GM23338 (cell line): ENCODE results near the gene USP38. TPM values are rescaled to one million over a fixed set of nuclear protein-coding genes. Genes with fewer than 3 reads are reported as not detected.

Source experiments
- ATAC-seq: fragments of 200-7000 bp; cut with Tn5 transposase; 3 replicates; pipeline ENCODE4 v1.9.1; 2020
- DNase-seq: peaks from one replicate; pipeline ENCODE4 v3.0.0-alpha.2; 2015; ENCODE audit warnings: low spot score
- H2AFZ ChIP-seq: fragments of 200-600 bp; sonication (generic); 2 replicates; pipeline ENCODE4 v1.8.0; 2016; ENCODE audit warnings: antibody characterized with exemption, mild to moderate bottlenecking, moderate library complexity
- H3F3A ChIP-seq: fragments of 200-600 bp; sonication (generic); replicated peaks from 2 replicates; pipeline ENCODE4 v1.8.0; 2017; ENCODE audit warnings: antibody characterized with exemption, mixed run types, low read depth
- H3K27ac ChIP-seq: fragments of 200-600 bp; sonication (generic); 2 replicates; pipeline ENCODE4 v1.6.1; 2016; ENCODE audit warnings: low read depth
- H3K27me3 ChIP-seq: fragments of 200-600 bp; sonication (generic); 2 replicates; pipeline ENCODE4 v1.8.0; 2016; ENCODE audit warnings: mild to moderate bottlenecking, mixed run types, moderate library complexity; ENCODE audit not compliant: insufficient read depth
- H3K36me3 ChIP-seq: fragments of 200-600 bp; sonication (generic); 2 replicates; pipeline ENCODE4 v1.8.0; 2016; ENCODE audit warnings: mild to moderate bottlenecking; ENCODE audit not compliant: insufficient read depth
- H3K4me1 ChIP-seq: fragments of 200-600 bp; sonication (generic); 2 replicates; pipeline ENCODE4 v1.8.0; 2016; ENCODE audit warnings: mild to moderate bottlenecking, moderate library complexity; ENCODE audit not compliant: insufficient read depth
- H3K4me2 ChIP-seq: fragments of 200-600 bp; sonication (generic); 2 replicates; pipeline ENCODE4 v1.7.1; 2017; ENCODE audit warnings: mixed run types
- H3K4me3 ChIP-seq: fragments of 200-600 bp; sonication (generic); 2 replicates; pipeline ENCODE4 v1.6.1; 2016; ENCODE audit warnings: mixed run types
- H3K79me2 ChIP-seq: fragments of 200-600 bp; sonication (generic); replicated peaks from 2 replicates; pipeline ENCODE4 v1.8.0; 2017; ENCODE audit warnings: mild to moderate bottlenecking; ENCODE audit not compliant: insufficient read depth
- H3K9me2 ChIP-seq: fragments of 200-600 bp; sonication (generic); 2 replicates; pipeline ENCODE4 v1.8.0; 2017; ENCODE audit not compliant: insufficient read depth
- H4K20me1 ChIP-seq: fragments of 200-600 bp; sonication (generic); replicated peaks from 2 replicates; pipeline ENCODE4 v1.8.0; 2017; ENCODE audit warnings: mild to moderate bottlenecking; ENCODE audit not compliant: insufficient read depth
- H3K27ac Mint-ChIP-seq: 2 replicates; pipeline ENCODE4 v1.8.0; 2020; ENCODE audit warnings: inconsistent platforms, mild to moderate bottlenecking, moderate library complexity, mixed read lengths
- H3K27me3 Mint-ChIP-seq: 3 replicates; pipeline ENCODE4 v1.8.0; 2022; ENCODE audit warnings: low read depth, mild to moderate bottlenecking, moderate library complexity, mixed read lengths, inconsistent platforms; ENCODE audit not compliant: insufficient read depth, poor library complexity
- H3K36me3 Mint-ChIP-seq: 3 replicates; pipeline ENCODE4 v1.8.0; 2021; ENCODE audit warnings: low read depth, mild to moderate bottlenecking, inconsistent platforms, moderate library complexity, mixed read lengths
- H3K4me1 Mint-ChIP-seq: 3 replicates; pipeline ENCODE4 v1.8.0; 2020; ENCODE audit warnings: mild to moderate bottlenecking, inconsistent platforms, mixed read lengths
- H3K4me3 Mint-ChIP-seq: 3 replicates; pipeline ENCODE4 v1.8.0; 2021; ENCODE audit warnings: moderate library complexity, mild to moderate bottlenecking, inconsistent platforms, mixed read lengths
- H3K9me3 Mint-ChIP-seq: 3 replicates; pipeline ENCODE4 v1.8.0; 2020; ENCODE audit warnings: moderate library complexity, mild to moderate bottlenecking, inconsistent platforms, mixed read lengths
- CREB1 ChIP-seq: fragments of 250-450 bp; sonication (Bioruptor Pico); IDR thresholded peaks from 2 replicates; pipeline ENCODE4 v1.5.0; 2020; ENCODE audit warnings: low read depth, mild to moderate bottlenecking, moderate library complexity
- CTCF ChIP-seq, 2 experiments: fragments of 200-600 bp in 1 of 2; sonication (generic) in 1 of 2; conservative IDR thresholded peaks; 2 replicates each; pipeline versions ENCODE4 v1.5.1 to v1.6.1; 2016 to 2017; ENCODE audit warnings: antibody characterized with exemption in 2 of 2, low read depth in 2 of 2, mild to moderate bottlenecking in 2 of 2, moderate library complexity in 1 of 2
- ETS1 ChIP-seq: IDR thresholded peaks from 2 replicates; pipeline ENCODE4 v1.6.1; 2016; ENCODE audit warnings: antibody characterized with exemption
- EZH2 ChIP-seq: fragments of 200-600 bp; sonication (generic); IDR thresholded peaks from one replicate; pipeline ENCODE4 v1.8.0; 2017; ENCODE audit warnings: antibody characterized with exemption, mild to moderate bottlenecking, low read depth; ENCODE audit not compliant: unreplicated experiment
- EZH2phosphoT487 ChIP-seq: fragments of 200-600 bp; sonication (generic); IDR thresholded peaks from one replicate; pipeline ENCODE4 v1.8.1; 2018; ENCODE audit warnings: antibody characterized with exemption; ENCODE audit not compliant: unreplicated experiment
- NANOG ChIP-seq: IDR thresholded peaks from 2 replicates; pipeline ENCODE4 v1.6.1; 2016; ENCODE audit warnings: antibody characterized with exemption, borderline replicate concordance
- POLR2AphosphoS5 ChIP-seq: IDR thresholded peaks from 2 replicates; pipeline ENCODE4 v1.6.1; 2016; ENCODE audit warnings: antibody characterized with exemption, low read depth
- REST ChIP-seq: IDR thresholded peaks from one replicate; pipeline ENCODE4 v1.6.1; 2018; ENCODE audit warnings: antibody characterized with exemption; ENCODE audit not compliant: unreplicated experiment
- STAT1 ChIP-seq: IDR thresholded peaks from one replicate; pipeline ENCODE4 v1.6.1; 2016; ENCODE audit warnings: antibody characterized with exemption; ENCODE audit not compliant: unreplicated experiment
- ZNF331 ChIP-seq: fragments of 250-450 bp; sonication (Bioruptor Pico); IDR thresholded peaks from 2 replicates; pipeline ENCODE4 v1.5.0; 2020; ENCODE audit warnings: low read depth, mild to moderate bottlenecking, moderate library complexity
- ZNF462 ChIP-seq: fragments of 250-450 bp; sonication (Bioruptor Pico); IDR thresholded peaks from 2 replicates; pipeline ENCODE4 v1.5.0; 2020; ENCODE audit warnings: mild to moderate bottlenecking, moderate library complexity
- polyA plus RNA-seq: library from polyadenylated mRNA; unstranded; fragments of >200 nt; fragmentation: Nextera tagmentation; extraction: Ambion mirVana; gene quantifications from 2 replicates; pipeline ENCODE4 v1.2.1, GENCODE V29; 2016
- total RNA-seq: library from RNA; depleted of rRNA; stranded (reverse); fragments of >200 nt; shearing (Covaris generic); gene quantifications from 2 replicates; pipeline ENCODE4 v1.2.3, GENCODE V29; 2014

The USP38 gene
- total and polyA plus RNA-seq, 2 experiments from 2014 or later = 3.7 to 16.5 TPM

GRCh38 chr4:143184217-143184502 is 557 bp upstream of the USP38 start:
- Histone ChIP-seq H3K4me3 (peak overlapping the region; percentile 89), H3K9me2 (no peaks in the 10 kb centered on the region), H3K36me3 (no peaks in the 10 kb centered on the region), H3K4me2 (peak overlapping the region; percentile 84), H3F3A (no peaks in the 10 kb centered on the region; the same call in 1 of the 2 replicates), H3K79me2 (peaks cover 44% of the 10 kb centered on the region), H3K4me1 (peaks cover 13% of the 10 kb centered on the region), H3K27ac (peak overlapping the region; percentile 98), H3K27me3 (no peaks in the 10 kb centered on the region), H2AFZ (peak overlapping the region; percentile 93; the same call in 1 of the 2 replicates), H4K20me1 (peaks cover 9% of the 10 kb centered on the region; the same call in 1 of the 2 replicates)
- no peaks in the 10 kb centered on the region for H3K27me3 Mint-ChIP-seq
- peak; percentile 15 for ATAC-seq
- peaks cover 16% of the 10 kb centered on the region for H3K36me3 Mint-ChIP-seq
- H3K9me3 Mint-ChIP-seq = peaks cover 4% of the 10 kb centered on the region
- H3K27ac Mint-ChIP-seq = peak overlapping the region; percentile 98
- H3K4me1 Mint-ChIP-seq = peaks cover 20% of the 10 kb centered on the region
- peak overlapping the region; percentile 99 for H3K4me3 Mint-ChIP-seq
- no peak for DNase-seq
- TF ChIP-seq POLR2AphosphoS5 (no peak), EZH2phosphoT487 (no peak), REST (no peak), NANOG (no peak), ZNF462 (CRISPR knock-in tag) (no peak), STAT1 (no peak), CREB1 (CRISPR knock-in tag) (no peak), ZNF331 (CRISPR knock-in tag) (no peak), CTCF (conservative IDR thresholded peaks at IDR 0.05; ENCODE audit: low read depth in 2 of 2) (no peak), EZH2 (no peak), ETS1 (no peak)
